Measurements from ENCODE around the gene ARHGEF10L. TPM values are rescaled to one million over a fixed set of nuclear protein-coding genes. Genes with fewer than 3 reads are reported as not detected.
"Not testable (repeated sequence)": the region's sequence is repeated elsewhere in the genome, so short reads cannot be mapped to it uniquely, and the experiment has no call there.

ARHGEF10L gene, protein sequence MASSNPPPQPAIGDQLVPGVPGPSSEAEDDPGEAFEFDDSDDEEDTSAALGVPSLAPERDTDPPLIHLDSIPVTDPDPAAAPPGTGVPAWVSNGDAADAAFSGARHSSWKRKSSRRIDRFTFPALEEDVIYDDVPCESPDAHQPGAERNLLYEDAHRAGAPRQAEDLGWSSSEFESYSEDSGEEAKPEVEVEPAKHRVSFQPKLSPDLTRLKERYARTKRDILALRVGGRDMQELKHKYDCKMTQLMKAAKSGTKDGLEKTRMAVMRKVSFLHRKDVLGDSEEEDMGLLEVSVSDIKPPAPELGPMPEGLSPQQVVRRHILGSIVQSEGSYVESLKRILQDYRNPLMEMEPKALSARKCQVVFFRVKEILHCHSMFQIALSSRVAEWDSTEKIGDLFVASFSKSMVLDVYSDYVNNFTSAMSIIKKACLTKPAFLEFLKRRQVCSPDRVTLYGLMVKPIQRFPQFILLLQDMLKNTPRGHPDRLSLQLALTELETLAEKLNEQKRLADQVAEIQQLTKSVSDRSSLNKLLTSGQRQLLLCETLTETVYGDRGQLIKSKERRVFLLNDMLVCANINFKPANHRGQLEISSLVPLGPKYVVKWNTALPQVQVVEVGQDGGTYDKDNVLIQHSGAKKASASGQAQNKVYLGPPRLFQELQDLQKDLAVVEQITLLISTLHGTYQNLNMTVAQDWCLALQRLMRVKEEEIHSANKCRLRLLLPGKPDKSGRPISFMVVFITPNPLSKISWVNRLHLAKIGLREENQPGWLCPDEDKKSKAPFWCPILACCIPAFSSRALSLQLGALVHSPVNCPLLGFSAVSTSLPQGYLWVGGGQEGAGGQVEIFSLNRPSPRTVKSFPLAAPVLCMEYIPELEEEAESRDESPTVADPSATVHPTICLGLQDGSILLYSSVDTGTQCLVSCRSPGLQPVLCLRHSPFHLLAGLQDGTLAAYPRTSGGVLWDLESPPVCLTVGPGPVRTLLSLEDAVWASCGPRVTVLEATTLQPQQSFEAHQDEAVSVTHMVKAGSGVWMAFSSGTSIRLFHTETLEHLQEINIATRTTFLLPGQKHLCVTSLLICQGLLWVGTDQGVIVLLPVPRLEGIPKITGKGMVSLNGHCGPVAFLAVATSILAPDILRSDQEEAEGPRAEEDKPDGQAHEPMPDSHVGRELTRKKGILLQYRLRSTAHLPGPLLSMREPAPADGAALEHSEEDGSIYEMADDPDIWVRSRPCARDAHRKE (N-terminal part only)
- total RNA-seq (under 1 TPM; 0.27 to 0.34 TPM), polyA plus RNA-seq (not detected), total RNA-seq (0 to 0.52 (median 0.04) reads per million in 6 experiments)

GRCh38 chr1:17539477-17540254, at the start of gene ARHGEF10L:
Gene ARHGEF10L, plus strand, starts transcription at chr1:17539698. Its CDS starts 40,898 bp downstream, at chr1:17580596.
- H3K27me3 Mint-ChIP-seq = peaks cover 22 to 68% (median 51%) of the 10 kb centered on the region in 5 donors
- H3K9me3 Mint-ChIP-seq = peaks cover 0 to 2% (median 0%) of the 10 kb centered on the region in 9 donors
- POLR2A ChIA-PET = no interaction called here
- H3K27ac Mint-ChIP-seq = no peak within 1 kb of the TSS
- peak within 1 kb of the TSS in 9 of 10 donors; percentile 47 to 78 (median 71) for H3K4me3 Mint-ChIP-seq
- peaks cover 4 to 18% (median 12%) of the 10 kb centered on the region in 4 donors for H3K4me1 Mint-ChIP-seq
- no peak for DNase-seq
- ATAC-seq = no peak
- H3K36me3 Mint-ChIP-seq = no peaks in the 10 kb centered on the region

GRCh38 chr1:17489768-17490417, 49.6 kb upstream of the ARHGEF10L start:
- ATAC-seq, H3K27ac Mint-ChIP-seq, H3K9me3 Mint-ChIP-seq, H3K4me3 Mint-ChIP-seq, H3K36me3 Mint-ChIP-seq, POLR2A ChIA-PET, DNase-seq, H3K4me1 Mint-ChIP-seq: not testable (repeated sequence)
- peaks cover 5 to 22% (median 7%) of the 10 kb centered on the region in 5 donors for H3K27me3 Mint-ChIP-seq

- H3K4me1 Mint-ChIP-seq, ATAC-seq, DNase-seq, H3K4me3 Mint-ChIP-seq, H3K27ac Mint-ChIP-seq, POLR2A ChIA-PET, H3K36me3 Mint-ChIP-seq, H3K9me3 Mint-ChIP-seq: not testable (repeated sequence)
- H3K27me3 Mint-ChIP-seq = peaks cover 0 to 17% (median 2%) of the 10 kb centered on the region in 5 donors
Observed at GRCh38 chr1:17490667-17491066, 48.8 kb upstream of the ARHGEF10L start.

- ATAC-seq = peak; percentile 70 to 72
- Mint-ChIP-seq H3K27ac (no peak overlapping the region), H3K27me3 (peaks cover 0 to 10% (median 5%) of the 10 kb centered on the region in 5 donors), H3K9me3 (peaks cover 0 to 12% (median 0%) of the 10 kb centered on the region in 9 donors), H3K36me3 (no peaks in the 10 kb centered on the region), H3K4me1 (peaks cover 0 to 3% (median 0%) of the 10 kb centered on the region in 4 donors), H3K4me3 (no peak overlapping the region)
- POLR2A ChIA-PET = no interaction called here
- peak; percentile 13 to 71 (median 46) for DNase-seq
Observed at GRCh38 chr1:17494114-17494729, 45.3 kb upstream of the ARHGEF10L start.

GRCh38 chr1:17496419-17496818, 43.1 kb upstream of the ARHGEF10L start:
- H3K4me1 Mint-ChIP-seq = peaks cover 0 to 3% (median 0%) of the 10 kb centered on the region in 4 donors

DNA sequence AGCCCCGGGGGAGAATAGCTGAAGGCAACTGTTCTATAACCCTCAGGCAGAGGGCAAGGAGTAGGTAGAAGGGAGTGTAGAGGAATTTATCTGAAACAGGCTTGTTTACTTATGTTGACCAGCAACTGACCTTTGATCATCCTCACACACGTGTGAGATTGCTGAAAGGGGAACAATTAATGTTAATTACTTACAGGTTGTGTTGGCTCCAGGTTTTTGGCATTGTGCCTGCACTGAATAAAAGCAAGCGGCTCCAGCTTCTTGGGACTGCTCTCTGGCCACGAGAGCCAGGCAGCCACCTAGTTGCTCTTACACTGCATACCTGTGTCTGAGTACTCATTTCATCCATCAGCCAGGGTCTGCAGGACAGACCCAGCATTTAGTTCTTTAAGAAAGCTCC, 41.3 kb upstream of the ARHGEF10L start:
- ATAC-seq = no peak
- peaks cover 0 to 12% (median 0%) of the 10 kb centered on the region in 9 donors for H3K9me3 Mint-ChIP-seq
- POLR2A ChIA-PET = no interaction called here
- peaks cover 0 to 3% (median 0%) of the 10 kb centered on the region in 4 donors for H3K4me1 Mint-ChIP-seq
- H3K36me3 Mint-ChIP-seq = no peaks in the 10 kb centered on the region
- no peak for DNase-seq
- H3K27me3 Mint-ChIP-seq = peaks cover 0 to 21% (median 12%) of the 10 kb centered on the region in 5 donors
- H3K4me3 Mint-ChIP-seq = no peak overlapping the region
- peak overlapping the region in 1 of 10 donors; percentile 4 for H3K27ac Mint-ChIP-seq

More at GRCh38 chr1:17496419-17496818, 43.1 kb upstream of the ARHGEF10L start:
- peaks cover 0 to 12% (median 0%) of the 10 kb centered on the region in 9 donors for H3K9me3 Mint-ChIP-seq
- ATAC-seq (no peak), DNase-seq (no peak)
- H3K27me3 Mint-ChIP-seq = peaks cover 0 to 15% (median 11%) of the 10 kb centered on the region in 5 donors
- H3K36me3 Mint-ChIP-seq = no peaks in the 10 kb centered on the region
- H3K27ac Mint-ChIP-seq = no peak overlapping the region
- H3K4me3 Mint-ChIP-seq = no peak overlapping the region
- POLR2A ChIA-PET = no interaction called here

GRCh38 chr1:17502326-17502778, 37.1 kb upstream of the ARHGEF10L start:
- H3K9me3 Mint-ChIP-seq = peaks cover 0 to 12% (median 0%) of the 10 kb centered on the region in 9 donors
- no peaks in the 10 kb centered on the region for H3K4me1 Mint-ChIP-seq
- H3K27ac Mint-ChIP-seq = no peak overlapping the region
- DNase-seq (peak in 6 of 10 donors; percentile 4 to 29 (median 18)), ATAC-seq (peak in 1 of 2 donors; percentile 47)
- no peak overlapping the region for H3K4me3 Mint-ChIP-seq
- peaks cover 0 to 22% (median 10%) of the 10 kb centered on the region in 5 donors for H3K27me3 Mint-ChIP-seq
- H3K36me3 Mint-ChIP-seq = no peaks in the 10 kb centered on the region
- POLR2A ChIA-PET = no interaction called here

- H3K9me3 Mint-ChIP-seq = peaks cover 0 to 7% (median 0%) of the 10 kb centered on the region in 9 donors
- H3K36me3 Mint-ChIP-seq = no peaks in the 10 kb centered on the region
- DNase-seq (no peak), ATAC-seq (no peak)
- peaks cover 0 to 20% (median 8%) of the 10 kb centered on the region in 5 donors for H3K27me3 Mint-ChIP-seq
- no peaks in the 10 kb centered on the region for H3K4me1 Mint-ChIP-seq
- H3K4me3 Mint-ChIP-seq = no peak overlapping the region
- H3K27ac Mint-ChIP-seq = no peak overlapping the region
- POLR2A ChIA-PET = no interaction called here
Observed at GRCh38 chr1:17503146-17503545, 36.4 kb upstream of the ARHGEF10L start.

GRCh38 chr1:17507200-17507599, 32.3 kb upstream of the ARHGEF10L start:
- H3K36me3 Mint-ChIP-seq, DNase-seq, H3K4me3 Mint-ChIP-seq, H3K27ac Mint-ChIP-seq, H3K9me3 Mint-ChIP-seq, ATAC-seq, H3K4me1 Mint-ChIP-seq, POLR2A ChIA-PET: not testable (repeated sequence)
- H3K27me3 Mint-ChIP-seq = peaks cover 0 to 11% (median 4%) of the 10 kb centered on the region in 5 donors

DNA sequence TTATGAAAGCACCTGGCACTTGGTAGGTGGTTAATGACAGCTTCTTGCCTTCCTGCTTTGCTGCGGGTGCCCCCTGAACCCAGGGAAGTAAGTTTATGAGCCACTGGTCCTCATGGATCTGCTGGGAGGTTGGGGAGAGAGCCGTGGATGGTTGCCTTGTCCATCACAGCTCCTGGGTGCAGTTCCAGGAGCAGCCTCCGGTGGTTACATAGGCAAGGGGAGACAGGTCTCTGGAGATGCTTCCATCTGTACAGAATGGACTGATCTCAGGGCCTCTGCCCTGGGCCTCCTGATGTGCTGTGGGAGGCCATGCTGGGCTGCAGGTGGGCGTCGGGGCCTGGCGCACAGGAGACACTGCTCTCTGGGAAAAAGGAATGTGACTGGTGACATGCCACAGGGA, 31.6 kb upstream of the ARHGEF10L start:
- no peak for ATAC-seq
- DNase-seq = no peak
- POLR2A ChIA-PET = no interaction called here
- Mint-ChIP-seq H3K36me3 (no peaks in the 10 kb centered on the region), H3K9me3 (no peaks in the 10 kb centered on the region), H3K4me3 (no peak overlapping the region), H3K27me3 (peaks cover 0 to 4% (median 0%) of the 10 kb centered on the region in 5 donors), H3K4me1 (no peaks in the 10 kb centered on the region), H3K27ac (peak overlapping the region in 2 of 10 donors; percentile 20 to 57)

GRCh38 chr1:17509363-17509762, 30.1 kb upstream of the ARHGEF10L start:
- Mint-ChIP-seq H3K9me3 (no peaks in the 10 kb centered on the region), H3K4me1 (no peaks in the 10 kb centered on the region), H3K27me3 (peaks cover 0 to 2% (median 0%) of the 10 kb centered on the region in 5 donors), H3K36me3 (no peaks in the 10 kb centered on the region), H3K27ac (no peak overlapping the region), H3K4me3 (no peak overlapping the region)
- POLR2A ChIA-PET = no interaction called here
- DNase-seq (no peak), ATAC-seq (no peak)
